Activated CD8-positive, alpha-beta T cell treated with anti-CD3 and anti-CD28 coated beads for 36 hours (primary cell): Measurements from ENCODE around the gene ZNF341. TPM values are rescaled to one million over a fixed set of nuclear protein-coding genes. Genes with fewer than 3 reads are reported as not detected.

ENCODE experiments used
- ATAC-seq: fragments of 200-7000 bp; cut with Tn5 transposase; one replicate; pipeline ENCODE4 v1.10.0; 2021; ENCODE audit warnings: mild to moderate bottlenecking, moderate library complexity
- CTCF ChIA-PET: fragments of 350-600 bp; sonication (Branson Sonifier 250); formaldehyde crosslinking; loops from one replicate; lab custom pipeline; 2021; ENCODE audit warnings: antibody characterized with exemption; lab: Charles Lee
- POLR2A ChIA-PET: fragments of 350-600 bp; sonication (Branson Sonifier 250); formaldehyde crosslinking; loops from one replicate; lab custom pipeline; 2021; ENCODE audit warnings: antibody characterized with exemption; lab: Charles Lee
- DNase-seq: peaks from one replicate; pipeline ENCODE4 v3.0.0-alpha.2; 2020
- H3K27ac Mint-ChIP-seq: one replicate; pipeline ENCODE4 v1.8.0; 2021; ENCODE audit warnings: mild to moderate bottlenecking, mixed read lengths
- H3K27me3 Mint-ChIP-seq: one replicate; pipeline ENCODE4 v1.8.0; 2021; ENCODE audit warnings: mixed read lengths
- H3K36me3 Mint-ChIP-seq: one replicate; pipeline ENCODE4 v1.8.0; 2021; ENCODE audit warnings: low read depth, mixed read lengths
- H3K4me1 Mint-ChIP-seq: one replicate; pipeline ENCODE4 v1.8.0; 2021; ENCODE audit warnings: low read depth, mixed read lengths
- H3K4me3 Mint-ChIP-seq: one replicate; pipeline ENCODE4 v1.8.0; 2021; ENCODE audit warnings: mild to moderate bottlenecking, moderate library complexity, mixed read lengths
- H3K9me3 Mint-ChIP-seq: one replicate; pipeline ENCODE4 v1.8.0; 2021; ENCODE audit warnings: mixed read lengths
- intact Hi-C: fragments of 100-400 bp; cut with micrococcal nuclease; formaldehyde crosslinking; loops from one replicate; pipeline ENCODE4 v1.10.0; 2022
- total RNA-seq, 2 experiments: library from RNA; stranded (reverse); gene quantifications; one replicate each; pipeline ENCODE4 v1.2.3, GENCODE V29; 2021
- TF ChIP-seq, protein P1 (sequence below): fragments of 200-600 bp; IDR thresholded peaks from one replicate; pipeline ENCODE4 v1.8.0; 2022; ENCODE audit warnings: antibody characterized with exemption, mild to moderate bottlenecking

The ZNF341 gene
- total RNA-seq, 2 experiments from 2014 or later, result 4.3 to 5.0 TPM

DNA sequence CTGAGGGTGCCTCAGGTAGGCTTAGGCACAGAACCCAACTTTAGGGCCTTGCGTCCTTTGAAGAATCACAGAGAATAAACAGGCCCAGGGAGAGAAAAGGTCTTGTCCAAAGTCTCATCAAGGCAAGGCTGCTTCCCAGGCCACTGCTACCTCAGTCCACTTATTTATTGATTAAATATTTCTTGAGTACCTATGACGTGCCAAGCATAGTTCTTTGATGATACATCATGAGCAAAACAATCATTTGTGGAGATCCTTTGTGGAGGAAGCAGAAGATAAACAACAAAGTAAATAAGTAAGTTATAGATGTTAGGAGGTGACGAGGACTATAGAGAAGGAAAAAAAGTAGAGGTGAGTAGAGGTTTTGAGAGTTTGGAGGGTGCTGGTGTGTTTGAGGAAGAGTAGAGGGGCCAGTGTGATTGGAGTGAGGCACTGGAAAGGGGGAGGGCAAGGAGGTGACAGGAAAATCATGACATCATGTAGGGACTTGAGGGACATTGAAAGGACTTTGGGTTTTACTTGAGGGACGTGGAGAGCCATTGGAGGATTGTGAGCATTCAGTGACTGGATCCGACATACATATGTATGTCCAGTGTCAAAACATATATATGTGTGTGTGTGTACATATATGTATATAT lies 65.2 kb downstream of the ZNF341 start:
- POLR2A ChIA-PET, result no interaction called here
- no peaks in the 10 kb centered on the region for H3K27me3 Mint-ChIP-seq
- intact Hi-C loops, result no loop called here
- no peaks in the 10 kb centered on the region for H3K36me3 Mint-ChIP-seq
- TF ChIP-seq, protein P1, sequence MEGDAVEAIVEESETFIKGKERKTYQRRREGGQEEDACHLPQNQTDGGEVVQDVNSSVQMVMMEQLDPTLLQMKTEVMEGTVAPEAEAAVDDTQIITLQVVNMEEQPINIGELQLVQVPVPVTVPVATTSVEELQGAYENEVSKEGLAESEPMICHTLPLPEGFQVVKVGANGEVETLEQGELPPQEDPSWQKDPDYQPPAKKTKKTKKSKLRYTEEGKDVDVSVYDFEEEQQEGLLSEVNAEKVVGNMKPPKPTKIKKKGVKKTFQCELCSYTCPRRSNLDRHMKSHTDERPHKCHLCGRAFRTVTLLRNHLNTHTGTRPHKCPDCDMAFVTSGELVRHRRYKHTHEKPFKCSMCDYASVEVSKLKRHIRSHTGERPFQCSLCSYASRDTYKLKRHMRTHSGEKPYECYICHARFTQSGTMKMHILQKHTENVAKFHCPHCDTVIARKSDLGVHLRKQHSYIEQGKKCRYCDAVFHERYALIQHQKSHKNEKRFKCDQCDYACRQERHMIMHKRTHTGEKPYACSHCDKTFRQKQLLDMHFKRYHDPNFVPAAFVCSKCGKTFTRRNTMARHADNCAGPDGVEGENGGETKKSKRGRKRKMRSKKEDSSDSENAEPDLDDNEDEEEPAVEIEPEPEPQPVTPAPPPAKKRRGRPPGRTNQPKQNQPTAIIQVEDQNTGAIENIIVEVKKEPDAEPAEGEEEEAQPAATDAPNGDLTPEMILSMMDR, result no peak
- H3K9me3 Mint-ChIP-seq, result no peaks in the 10 kb centered on the region
- no peak for DNase-seq
- CTCF ChIA-PET, result no interaction called here
- H3K4me3 Mint-ChIP-seq, result no peak overlapping the region
- H3K4me1 Mint-ChIP-seq, result no peaks in the 10 kb centered on the region
- no peak overlapping the region for H3K27ac Mint-ChIP-seq
- no peak for ATAC-seq

DNA sequence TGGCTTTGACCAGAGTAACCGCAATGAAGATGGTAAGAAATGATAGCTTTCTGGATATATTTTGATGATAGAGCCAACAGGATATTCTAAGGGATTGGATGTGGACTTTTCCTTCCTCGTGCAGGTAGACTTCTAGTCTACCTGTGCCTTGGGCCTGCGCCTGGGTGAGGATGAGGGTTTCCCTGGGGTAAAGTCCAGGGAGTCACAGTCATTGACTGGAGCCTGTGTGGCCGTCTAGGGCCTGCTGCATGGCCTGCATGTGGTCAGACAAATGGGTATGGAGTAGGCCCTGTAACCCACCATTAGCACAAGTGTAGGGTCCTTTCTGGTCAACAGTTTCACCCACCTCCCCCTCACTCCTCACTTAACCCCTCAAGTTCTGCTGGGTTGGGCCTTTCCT lies 66.6 kb downstream of the ZNF341 start:
- DNase-seq (no peak), ATAC-seq (no peak)
- ChIA-PET CTCF (interaction anchor here (0.6 kb wide), 1 partner anchor 115 kb away, joined by 3 read pairs; no protein-coding TSS in a partner anchor), POLR2A (no interaction called here)
- H3K27me3 Mint-ChIP-seq, result no peaks in the 10 kb centered on the region
- no peak overlapping the region for H3K27ac Mint-ChIP-seq
- no peaks in the 10 kb centered on the region for H3K4me1 Mint-ChIP-seq
- no peak overlapping the region for H3K4me3 Mint-ChIP-seq
- intact Hi-C loops, result no loop called here
- TF ChIP-seq, protein P1, result no peak
- no peaks in the 10 kb centered on the region for H3K36me3 Mint-ChIP-seq
- no peaks in the 10 kb centered on the region for H3K9me3 Mint-ChIP-seq

DNA sequence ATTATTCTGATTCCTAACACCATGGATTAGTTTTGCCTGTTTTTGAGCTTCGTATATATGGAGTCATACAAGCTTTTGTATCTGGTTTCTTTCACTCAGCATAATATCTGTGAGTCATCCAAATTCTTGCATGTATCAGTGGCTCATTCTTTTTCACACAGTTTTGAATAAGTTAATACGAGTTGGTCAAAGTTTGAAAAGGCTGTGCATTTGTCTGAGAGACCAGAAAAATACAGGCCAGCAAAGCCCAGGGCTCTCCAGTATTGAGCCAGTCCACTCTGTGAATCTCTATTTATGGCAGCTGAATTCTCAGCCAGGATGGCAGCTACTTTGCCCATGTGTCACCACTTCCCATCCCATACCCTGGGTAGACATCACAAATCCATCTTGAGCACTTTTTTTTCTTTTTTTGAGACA lies 72.1 kb downstream of the ZNF341 start:
- Mint-ChIP-seq H3K27ac (no peak overlapping the region), H3K4me1 (no peaks in the 10 kb centered on the region), H3K9me3 (no peaks in the 10 kb centered on the region), H3K36me3 (no peaks in the 10 kb centered on the region), H3K4me3 (no peak overlapping the region), H3K27me3 (no peaks in the 10 kb centered on the region)
- ATAC-seq, result no peak
- ChIA-PET CTCF (interaction anchor here (2.0 kb wide), 1 partner anchor 12 kb away, joined by 9 read pairs; no protein-coding TSS in a partner anchor), POLR2A (interaction anchor here (0.7 kb wide), 1 partner anchor 84 kb away, joined by 3 read pairs; the partner anchor contains the start of gene PXMP4)
- no peak for DNase-seq
- TF ChIP-seq, protein P1, result no peak
- intact Hi-C loops, result no loop called here

DNA sequence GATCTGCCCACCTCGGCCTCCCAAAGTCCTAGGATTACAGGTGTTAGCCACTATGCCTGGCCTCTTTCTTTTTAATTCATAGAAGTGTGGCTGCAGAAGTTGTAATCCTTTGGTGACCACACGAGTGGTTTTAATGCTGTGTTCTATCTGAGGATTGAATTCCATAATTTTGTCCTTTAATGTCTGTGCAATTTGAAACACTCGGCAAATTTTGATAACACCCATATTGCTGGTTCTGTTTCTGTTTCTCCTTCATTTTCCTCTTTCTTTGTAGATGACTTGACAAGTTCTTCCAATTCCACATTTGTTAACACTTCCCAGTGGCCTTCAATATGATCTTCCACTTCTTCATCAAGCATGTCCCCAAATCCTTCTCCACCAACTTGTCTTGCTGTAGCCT lies 76.6 kb downstream of the ZNF341 start:
- Mint-ChIP-seq H3K36me3 (peaks cover 17% of the 10 kb centered on the region), H3K27ac (no peak overlapping the region), H3K4me1 (peaks cover 10% of the 10 kb centered on the region), H3K9me3 (no peaks in the 10 kb centered on the region), H3K27me3 (no peaks in the 10 kb centered on the region), H3K4me3 (no peak overlapping the region)
- intact Hi-C loops, result no loop called here
- ChIA-PET CTCF (no interaction called here), POLR2A (no interaction called here)
- TF ChIP-seq, protein P1, result no peak
- ATAC-seq, result no peak
- no peak for DNase-seq

DNA sequence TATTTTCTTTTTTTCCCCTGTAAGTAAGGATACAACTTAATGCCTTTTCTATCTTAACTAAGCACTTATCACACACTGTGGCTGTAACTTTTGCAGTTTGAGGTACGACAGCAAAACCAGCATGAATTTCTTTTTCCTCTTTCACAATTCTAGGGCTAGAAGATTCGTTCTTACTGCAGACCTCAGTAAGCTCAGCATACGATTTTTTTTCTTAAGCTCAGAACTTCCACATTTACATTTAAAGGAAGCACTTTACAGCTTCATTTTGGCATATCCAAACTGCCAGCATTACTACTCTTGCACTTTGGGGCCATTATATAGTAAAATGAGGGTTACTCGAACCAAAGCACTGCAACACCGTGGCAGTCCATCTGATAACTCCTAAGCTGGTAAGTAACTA lies 78.5 kb downstream of the ZNF341 start:
- H3K27me3 Mint-ChIP-seq, result no peaks in the 10 kb centered on the region
- ChIA-PET CTCF (interaction anchor here (1.2 to 3.9 kb wide), 3 partner anchors 9 to 18 kb away, joined by 3 to 20 read pairs (median 4); no protein-coding TSS in a partner anchor), POLR2A (interaction anchor here (1.0 to 2.3 kb wide), 2 partner anchors 18 to 78 kb away, joined by 3 to 9 read pairs; partner anchors contain the start of gene ZNF341)
- DNase-seq (no peak), ATAC-seq (no peak)
- H3K4me3 Mint-ChIP-seq, result no peak overlapping the region
- H3K9me3 Mint-ChIP-seq, result no peaks in the 10 kb centered on the region
- intact Hi-C loops, result no loop called here
- H3K36me3 Mint-ChIP-seq, result peaks cover 30% of the 10 kb centered on the region
- TF ChIP-seq, protein P1, result no peak
- peaks cover 29% of the 10 kb centered on the region for H3K4me1 Mint-ChIP-seq
- no peak overlapping the region for H3K27ac Mint-ChIP-seq
